GM12878 (cell line): ENCODE data around the gene ATG3. TPM values are rescaled to one million over a fixed set of nuclear protein-coding genes. Genes with fewer than 3 reads are reported as not detected.

Source experiments
- BCL3 ChIP-seq: IDR thresholded peaks from 2 replicates; pipeline ENCODE4 v1.6.1; 2011; ENCODE audit warnings: borderline replicate concordance, low read depth, mild to moderate bottlenecking, moderate library complexity, low read length; ENCODE audit not compliant: insufficient read depth, poor library complexity, severe bottlenecking
- CREB1 ChIP-seq: IDR thresholded peaks from 2 replicates; pipeline ENCODE4 v1.6.1; 2012; ENCODE audit warnings: low read depth, mild to moderate bottlenecking, inconsistent platforms
- CUX1 ChIP-seq: IDR thresholded peaks from 2 replicates; pipeline ENCODE4 v1.6.1; 2012; ENCODE audit warnings: improper control_type of control experiment, low read depth, low read length; ENCODE audit not compliant: insufficient replicate concordance
- E4F1 ChIP-seq: fragments of 450-650 bp; IDR thresholded peaks from 2 replicates; pipeline ENCODE4 v1.6.1; 2018; ENCODE audit warnings: borderline replicate concordance, mild to moderate bottlenecking; ENCODE audit not compliant: partially characterized antibody
- ELK1 ChIP-seq: IDR thresholded peaks from 2 replicates; pipeline ENCODE4 v1.6.1; 2012; ENCODE audit warnings: low read depth, low read length, improper control_type of control experiment
- EP300 ChIP-seq, 2 experiments: fragments of 150-350 bp in 1 of 2; IDR thresholded peaks; 2 replicates each; pipeline ENCODE4 v1.6.1; 2011 to 2012; ENCODE audit warnings: low read depth in 2 of 2, low read length in 2 of 2, borderline replicate concordance in 1 of 2, improper control_type of control experiment in 1 of 2, inconsistent platforms in 1 of 2; ENCODE audit not compliant: control insufficient read depth in 1 of 2
- HDAC6 ChIP-seq: fragments of 200-600 bp; sonication (generic); IDR thresholded peaks from one replicate; pipeline ENCODE4 v1.8.0; 2017; ENCODE audit warnings: antibody characterized with exemption; ENCODE audit not compliant: unreplicated experiment
- IRF4 ChIP-seq: IDR thresholded peaks from 2 replicates; pipeline ENCODE4 v1.6.1; 2011; ENCODE audit warnings: low read depth, low read length
- PKNOX1 ChIP-seq: fragments of 450-650 bp; IDR thresholded peaks from 2 replicates; pipeline ENCODE4 v1.6.1; 2016; ENCODE audit warnings: mild to moderate bottlenecking
- RAD21 ChIP-seq: IDR thresholded peaks from 2 replicates; pipeline ENCODE4 v1.6.1; 2011; ENCODE audit warnings: mild to moderate bottlenecking, low read depth, low read length, moderate library complexity; ENCODE audit not compliant: insufficient read depth
- RCOR1 ChIP-seq: conservative IDR thresholded peaks from 2 replicates; pipeline ENCODE4 v1.6.1; 2012; ENCODE audit warnings: low read depth, low read length, improper control_type of control experiment
- SMAD5 ChIP-seq: IDR thresholded peaks from 2 replicates; pipeline ENCODE4 v1.6.1; 2016; ENCODE audit warnings: antibody characterized with exemption, low read depth
- SP1 ChIP-seq: IDR thresholded peaks from one replicate; pipeline ENCODE4 v1.6.1; 2011; ENCODE audit warnings: low read depth, low read length
- SUZ12 ChIP-seq: fragments of 200-600 bp; sonication (generic); IDR thresholded peaks from one replicate; pipeline ENCODE4 v1.6.1; 2018; ENCODE audit warnings: antibody characterized with exemption, mild to moderate bottlenecking; ENCODE audit not compliant: unreplicated experiment
- YY1 ChIP-seq: IDR thresholded peaks from 2 replicates; pipeline ENCODE4 v1.6.1; 2011; ENCODE audit warnings: low read depth, mild to moderate bottlenecking, low read length
- ZNF217 ChIP-seq: fragments of 450-650 bp; IDR thresholded peaks from 2 replicates; pipeline ENCODE4 v1.6.1; 2017; ENCODE audit warnings: antibody characterized with exemption, mild to moderate bottlenecking
- ZNF622 ChIP-seq: fragments of 450-650 bp; IDR thresholded peaks from 2 replicates; pipeline ENCODE4 v1.6.1; 2017; ENCODE audit warnings: mild to moderate bottlenecking, inconsistent platforms
- polyA plus RNA-seq, 11 experiments: library from polyadenylated mRNA; depleted of rRNA in 4 of 11; unstranded in 6 of 11; stranded (reverse) in 5 of 11; fragments of >200 nt; fragmentation: Nextera tagmentation in 4 of 11; fragmentation: Illumina TruSeq in 1 of 11; extraction: Ambion mirVana in 4 of 11; extraction: Trizol in 1 of 11; gene quantifications; 1 replicate in 1 of 11; 2 replicates in 10 of 11; pipeline versions ENCODE4 v1.2.1 to v1.2.3, GENCODE V29; 2011 to 2016; ENCODE audit warnings: inconsistent platforms in 2 of 11, missing spikeins in 2 of 11, low read depth in 1 of 11
- total RNA-seq, 4 experiments: library from RNA; depleted of rRNA in 3 of 4; stranded (reverse); fragments of >200 nt in 3 of 4; fragmentation: Illumina TruSeq in 1 of 4; extraction: Trizol in 1 of 4; gene quantifications; 2 replicates each; pipeline versions ENCODE4 v1.2.1 to v1.2.3, GENCODE V29; 2013 to 2021

The ATG3 gene
- total and polyA plus RNA-seq, 10 of the 15 experiments (the other 5 are each of a cell fraction or from before 2014, with no cell fraction given) = 49.8 to 97.0 (median 63.6) TPM

GRCh38 chr3:112489674-112490479, 71.9 kb downstream of the ATG3 start (continued):
- TF ChIP-seq PKNOX1 (peak; percentile 24; the same call in 1 of the 2 replicates), E4F1 (no peak), SMAD5 (no peak), ZNF217 (peak; percentile 39; the same call in 1 of the 2 replicates), YY1 (0 out of 2 replicates have a peak, but pooled peaks have one; percentile 46), CREB1 (peak; percentile 58), RCOR1 (no peak), BCL3 (peak; percentile 97), IRF4 (peak; percentile 80), ZNF622 (no peak), HDAC6 (no peak), ELK1 (no peak), RAD21 (0 out of 2 replicates have a peak, but pooled peaks have one; percentile 22), SP1 (no peak), EP300 (IDR thresholded peaks at IDR 0.05; ENCODE audit: borderline replicate concordance in 1 of 2, control insufficient read depth in 1 of 2, low read depth in 2 of 2, low read length in 2 of 2) (peak in 1 of 2 experiments; percentile 27; a peak in 1 of 4 replicates), SUZ12 (no peak), CUX1 (peak; percentile 86)
